Panc1 (cell line): Measurements from ENCODE around the gene PTPRK.

ENCODE experiments used
- POLR2AphosphoS5 ChIP-seq: IDR thresholded peaks from 2 replicates; pipeline ENCODE4 v1.6.1; 2012; ENCODE audit warnings: mild to moderate bottlenecking, low read depth, low read length, moderate library complexity
- REST ChIP-seq, 2 experiments: IDR thresholded peaks; 2 replicates each; pipeline ENCODE4 v1.6.1; 2011 to 2012; ENCODE audit warnings: low read depth in 2 of 2, control low read depth in 1 of 2, low read length in 1 of 2, mild to moderate bottlenecking in 1 of 2, moderate library complexity in 1 of 2; ENCODE audit not compliant: insufficient read depth in 1 of 2
- SIN3A ChIP-seq: IDR thresholded peaks from 2 replicates; pipeline ENCODE4 v1.6.1; 2012; ENCODE audit warnings: low read depth, mild to moderate bottlenecking, low read length, moderate library complexity, borderline replicate concordance; ENCODE audit not compliant: insufficient read depth
- TCF7L2 ChIP-seq: IDR thresholded peaks from 2 replicates; pipeline ENCODE4 v1.6.1; 2011; ENCODE audit warnings: mild to moderate bottlenecking, low read depth, low read length, inconsistent platforms
- TF ChIP-seq, protein P1 (sequence below): fragments of 450-650 bp; IDR thresholded peaks from 2 replicates; pipeline ENCODE4 v1.5.1; 2017; ENCODE audit warnings: mild to moderate bottlenecking

DNA sequence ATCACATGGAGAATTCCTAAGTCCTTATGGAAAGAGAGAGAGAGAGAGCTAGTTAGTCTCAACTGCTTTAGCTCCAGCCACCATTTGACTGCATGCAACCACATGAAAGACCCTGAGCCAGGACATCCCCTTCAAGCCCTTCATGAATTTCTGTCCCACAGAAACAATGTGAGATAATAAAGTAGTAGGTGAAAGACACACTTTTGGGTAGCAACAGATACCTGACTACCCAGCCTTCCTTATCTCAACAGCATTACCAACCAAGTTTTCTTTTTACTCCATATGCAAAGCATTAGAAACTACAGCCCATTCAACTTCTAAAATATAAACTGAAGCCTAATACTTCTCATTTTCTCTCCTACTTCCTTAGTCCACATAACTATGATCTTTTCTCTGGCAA is 596.4 kb downstream of the PTPRK start:
- TF ChIP-seq, protein P1, sequence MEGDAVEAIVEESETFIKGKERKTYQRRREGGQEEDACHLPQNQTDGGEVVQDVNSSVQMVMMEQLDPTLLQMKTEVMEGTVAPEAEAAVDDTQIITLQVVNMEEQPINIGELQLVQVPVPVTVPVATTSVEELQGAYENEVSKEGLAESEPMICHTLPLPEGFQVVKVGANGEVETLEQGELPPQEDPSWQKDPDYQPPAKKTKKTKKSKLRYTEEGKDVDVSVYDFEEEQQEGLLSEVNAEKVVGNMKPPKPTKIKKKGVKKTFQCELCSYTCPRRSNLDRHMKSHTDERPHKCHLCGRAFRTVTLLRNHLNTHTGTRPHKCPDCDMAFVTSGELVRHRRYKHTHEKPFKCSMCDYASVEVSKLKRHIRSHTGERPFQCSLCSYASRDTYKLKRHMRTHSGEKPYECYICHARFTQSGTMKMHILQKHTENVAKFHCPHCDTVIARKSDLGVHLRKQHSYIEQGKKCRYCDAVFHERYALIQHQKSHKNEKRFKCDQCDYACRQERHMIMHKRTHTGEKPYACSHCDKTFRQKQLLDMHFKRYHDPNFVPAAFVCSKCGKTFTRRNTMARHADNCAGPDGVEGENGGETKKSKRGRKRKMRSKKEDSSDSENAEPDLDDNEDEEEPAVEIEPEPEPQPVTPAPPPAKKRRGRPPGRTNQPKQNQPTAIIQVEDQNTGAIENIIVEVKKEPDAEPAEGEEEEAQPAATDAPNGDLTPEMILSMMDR: no peak
- TF ChIP-seq REST (IDR thresholded peaks at IDR 0.05; ENCODE audit: insufficient read depth in 1 of 2, low read depth in 2 of 2, low read length in 1 of 2) (no peak), POLR2AphosphoS5 (no peak), TCF7L2 (no peak), SIN3A (no peak)
